Sigmoid colon (tissue), 4 donors: ENCODE data around the gene PTPRZ1.

Experiments used
- POLR2AphosphoS5 ChIP-seq, 4 donors: sonication (generic); formaldehyde crosslinking; IDR thresholded peaks; one replicate each; pipeline ENCODE4 v1.6.1; 2017; ENCODE audit warnings: antibody characterized with exemption in 4 of 4
- TF ChIP-seq, protein P1 (sequence below), 4 experiments: fragments of 450-650 bp in 3 of 4; fragments of 200-600 bp in 1 of 4; IDR thresholded peaks; one replicate each; pipeline ENCODE4 v1.5.1; 2016 to 2019; ENCODE audit warnings: antibody characterized with exemption in 4 of 4, mild to moderate bottlenecking in 3 of 4, moderate library complexity in 2 of 4

DNA sequence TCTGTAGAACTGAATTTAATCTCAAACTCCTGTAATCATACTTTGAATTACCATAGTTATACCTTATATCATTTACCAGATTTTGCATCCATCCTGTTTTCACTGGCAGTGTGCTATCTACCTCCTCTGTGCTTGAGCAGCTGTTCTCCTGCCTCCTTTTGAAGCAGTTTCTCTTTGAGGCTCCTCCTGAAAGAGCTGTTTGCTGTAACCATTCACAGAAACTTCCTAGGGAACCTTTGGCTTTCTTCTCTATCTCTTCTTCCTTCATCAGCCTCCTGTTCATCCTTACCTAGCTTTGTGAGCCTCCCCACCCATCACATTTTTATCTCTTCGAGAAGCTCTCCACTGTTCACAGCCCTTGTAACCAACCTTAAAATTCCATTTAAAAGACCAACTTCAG, 162.9 kb downstream of the PTPRZ1 start:
- TF ChIP-seq, protein P1, sequence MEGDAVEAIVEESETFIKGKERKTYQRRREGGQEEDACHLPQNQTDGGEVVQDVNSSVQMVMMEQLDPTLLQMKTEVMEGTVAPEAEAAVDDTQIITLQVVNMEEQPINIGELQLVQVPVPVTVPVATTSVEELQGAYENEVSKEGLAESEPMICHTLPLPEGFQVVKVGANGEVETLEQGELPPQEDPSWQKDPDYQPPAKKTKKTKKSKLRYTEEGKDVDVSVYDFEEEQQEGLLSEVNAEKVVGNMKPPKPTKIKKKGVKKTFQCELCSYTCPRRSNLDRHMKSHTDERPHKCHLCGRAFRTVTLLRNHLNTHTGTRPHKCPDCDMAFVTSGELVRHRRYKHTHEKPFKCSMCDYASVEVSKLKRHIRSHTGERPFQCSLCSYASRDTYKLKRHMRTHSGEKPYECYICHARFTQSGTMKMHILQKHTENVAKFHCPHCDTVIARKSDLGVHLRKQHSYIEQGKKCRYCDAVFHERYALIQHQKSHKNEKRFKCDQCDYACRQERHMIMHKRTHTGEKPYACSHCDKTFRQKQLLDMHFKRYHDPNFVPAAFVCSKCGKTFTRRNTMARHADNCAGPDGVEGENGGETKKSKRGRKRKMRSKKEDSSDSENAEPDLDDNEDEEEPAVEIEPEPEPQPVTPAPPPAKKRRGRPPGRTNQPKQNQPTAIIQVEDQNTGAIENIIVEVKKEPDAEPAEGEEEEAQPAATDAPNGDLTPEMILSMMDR (IDR thresholded peaks at IDR 0.05): no peak
- no peak for TF ChIP-seq POLR2AphosphoS5 (IDR thresholded peaks at IDR 0.05)
